GM12872 (cell line): ENCODE data around the gene FOSL2.

Experiments
- TF ChIP-seq, protein P1 (sequence below): IDR thresholded peaks from 3 replicates; pipeline ENCODE4 v1.5.1; 2011; ENCODE audit warnings: low read depth, mild to moderate bottlenecking, low read length, moderate library complexity; ENCODE audit not compliant: insufficient read depth

The FOSL2 gene

GRCh38 chr2:28429636-28430376, 37.1 kb downstream of the FOSL2 start:
- TF ChIP-seq, protein P1, sequence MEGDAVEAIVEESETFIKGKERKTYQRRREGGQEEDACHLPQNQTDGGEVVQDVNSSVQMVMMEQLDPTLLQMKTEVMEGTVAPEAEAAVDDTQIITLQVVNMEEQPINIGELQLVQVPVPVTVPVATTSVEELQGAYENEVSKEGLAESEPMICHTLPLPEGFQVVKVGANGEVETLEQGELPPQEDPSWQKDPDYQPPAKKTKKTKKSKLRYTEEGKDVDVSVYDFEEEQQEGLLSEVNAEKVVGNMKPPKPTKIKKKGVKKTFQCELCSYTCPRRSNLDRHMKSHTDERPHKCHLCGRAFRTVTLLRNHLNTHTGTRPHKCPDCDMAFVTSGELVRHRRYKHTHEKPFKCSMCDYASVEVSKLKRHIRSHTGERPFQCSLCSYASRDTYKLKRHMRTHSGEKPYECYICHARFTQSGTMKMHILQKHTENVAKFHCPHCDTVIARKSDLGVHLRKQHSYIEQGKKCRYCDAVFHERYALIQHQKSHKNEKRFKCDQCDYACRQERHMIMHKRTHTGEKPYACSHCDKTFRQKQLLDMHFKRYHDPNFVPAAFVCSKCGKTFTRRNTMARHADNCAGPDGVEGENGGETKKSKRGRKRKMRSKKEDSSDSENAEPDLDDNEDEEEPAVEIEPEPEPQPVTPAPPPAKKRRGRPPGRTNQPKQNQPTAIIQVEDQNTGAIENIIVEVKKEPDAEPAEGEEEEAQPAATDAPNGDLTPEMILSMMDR, result no peak

GRCh38 chr2:28430377-28430765, 37.7 kb downstream of the FOSL2 start:
- TF ChIP-seq, protein P1, result no peak

DNA sequence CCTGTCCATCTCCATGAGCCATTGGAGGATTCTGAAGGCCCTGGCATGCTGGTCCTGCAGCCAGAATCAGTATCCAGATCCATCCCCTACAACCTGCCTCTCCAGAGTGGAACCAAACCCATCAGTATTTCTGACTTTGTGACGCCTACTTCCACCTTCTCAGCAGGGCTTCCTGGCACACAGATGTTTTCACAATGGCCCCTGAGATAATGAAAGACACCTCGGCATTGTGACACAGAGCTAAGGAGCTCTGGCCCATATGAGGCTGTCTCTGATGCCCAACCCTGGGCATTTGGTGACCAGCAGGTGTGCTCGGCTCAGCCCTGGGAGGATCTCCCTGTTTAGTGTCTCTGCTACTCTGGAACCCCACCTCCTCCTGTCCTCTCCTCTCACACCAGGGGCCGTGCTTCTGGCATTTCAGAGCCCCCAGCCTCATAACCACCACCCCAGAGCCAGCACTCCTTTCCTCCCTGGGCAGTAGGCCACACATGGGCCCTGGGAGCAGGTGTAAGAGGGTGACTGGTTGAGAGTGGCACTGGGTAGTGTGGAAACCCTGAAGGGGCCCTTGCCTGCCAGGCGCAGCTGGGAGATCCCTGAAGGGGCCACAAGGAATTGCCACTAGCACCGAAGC, 38.2 kb downstream of the FOSL2 start:
- TF ChIP-seq, protein P1, result no peak

GRCh38 chr2:28431741-28432140, 39.1 kb downstream of the FOSL2 start:
- TF ChIP-seq, protein P1, result no peak

DNA sequence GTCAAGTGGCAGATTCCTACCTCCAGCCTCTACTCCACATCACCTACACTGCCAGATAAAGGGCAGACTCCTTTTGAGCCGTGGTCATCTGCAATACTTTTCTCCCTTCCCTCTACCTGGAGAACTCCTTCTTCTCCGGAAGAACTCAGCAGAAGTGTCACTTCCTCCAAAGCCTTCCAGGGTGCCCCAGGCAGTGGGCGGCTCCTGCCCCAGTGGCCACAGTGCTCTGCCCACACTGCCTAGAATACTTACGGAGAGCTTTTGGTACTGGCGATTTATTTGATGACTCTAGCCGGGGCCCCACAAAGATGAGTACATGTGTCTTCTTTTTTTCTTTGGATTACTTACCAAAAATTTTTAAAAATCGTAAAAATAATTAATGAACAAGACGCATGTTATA, 39.7 kb downstream of the FOSL2 start:
- TF ChIP-seq, protein P1, result no peak

- TF ChIP-seq, protein P1, result no peak
Measured at GRCh38 chr2:28433215-28433614, 40.6 kb downstream of the FOSL2 start.

- TF ChIP-seq, protein P1, result no peak
Measured at GRCh38 chr2:28433935-28434599, 41.4 kb downstream of the FOSL2 start.
